Upper lobe of left lung (tissue), 6 donors: ENCODE data around the gene ANKMY2. TPM values are rescaled to one million over a fixed set of nuclear protein-coding genes. Genes with fewer than 3 reads are reported as not detected.
A peak's percentile ranks its signal among the peaks of the same experiment; 100 is the strongest.

Experiments used
- ATAC-seq, 2 donors: fragments of 200-7000 bp; cut with Tn5 transposase; one replicate each; pipeline ENCODE4 v1.9.1; 2022; ENCODE audit warnings: mild to moderate bottlenecking in 2 of 2, moderate library complexity in 2 of 2; ENCODE audit not compliant: low FRiP score in 2 of 2
- DNase-seq, 2 donors: peaks; one replicate each; pipeline ENCODE4 v3.0.0-alpha.2; 2019 to 2020
- H3K27ac ChIP-seq, 4 donors: fragments of 200-600 bp; sonication (generic); one replicate each; pipeline ENCODE4 v1.5.1; 2016 to 2019
- H3K27me3 ChIP-seq, 4 donors: fragments of 200-600 bp; sonication (generic); one replicate each; pipeline ENCODE4 v1.5.1; 2017 to 2019
- H3K36me3 ChIP-seq, 4 donors: fragments of 200-600 bp; sonication (generic); one replicate each; pipeline ENCODE4 v1.5.1; 2016 to 2019
- H3K4me1 ChIP-seq, 4 donors: fragments of 200-600 bp; sonication (generic); one replicate each; pipeline ENCODE4 v1.5.1; 2018 to 2019
- H3K4me3 ChIP-seq, 4 donors: fragments of 200-600 bp; sonication (generic); one replicate each; pipeline ENCODE4 v1.5.1; 2017 to 2019; ENCODE audit warnings: mild to moderate bottlenecking in 2 of 4, moderate library complexity in 1 of 4
- H3K9me3 ChIP-seq, 4 donors: fragments of 200-600 bp; sonication (generic); one replicate each; pipeline ENCODE4 v1.5.1; 2018 to 2019
- CTCF ChIP-seq, 6 experiments: fragments of 450-650 bp in 4 of 6; fragments of 200-600 bp in 2 of 6; sonication (generic) in 2 of 6; IDR thresholded peaks; one replicate each; pipeline ENCODE4 v1.5.1; 2016 to 2019; ENCODE audit warnings: antibody characterized with exemption in 6 of 6
- EP300 ChIP-seq, 4 donors: sonication (generic); formaldehyde crosslinking; IDR thresholded peaks; one replicate each; pipeline ENCODE4 v1.5.1; 2017; ENCODE audit warnings: antibody characterized with exemption in 4 of 4, control low read depth in 2 of 4
- POLR2A ChIP-seq, 4 donors: fragments of 450-650 bp; IDR thresholded peaks; one replicate each; pipeline ENCODE4 v1.5.1; 2016 to 2017; ENCODE audit warnings: antibody characterized with exemption in 4 of 4, mild to moderate bottlenecking in 2 of 4
- POLR2AphosphoS5 ChIP-seq, 2 donors: sonication (generic); formaldehyde crosslinking; IDR thresholded peaks; one replicate each; pipeline ENCODE4 v1.5.1; 2017; ENCODE audit warnings: antibody characterized with exemption in 2 of 2
- WGBS, 2 donors: methylation state at CpG; one replicate each; pipeline ENCODE4 v1.1.5; 2017 to 2018; 5-methylcytosine and 5-hydroxymethylcytosine counted together
- total RNA-seq, 6 donors: library from RNA; depleted of rRNA in 4 of 6; stranded (reverse); fragments of >200 nt in 4 of 6; gene quantifications; one replicate each; pipeline versions ENCODE4 v1.1.0 to v1.2.1, GENCODE V29; 2016 to 2021
- donor health status: DM: no; HTN: no; CAD: no; lungs with moderate emphysema.
- donor health status: DM: no; HTN: yes; CAD: no; lungs with severe emphysema.

Gene ANKMY2
- total RNA-seq, 6 donors from 2014 or later: 5.8 to 16.3 (median 12.7) TPM

- 80 to 83% methylated on average over 5 of the region's 5 CpGs for WGBS, 2 donors
- H3K4me1 ChIP-seq: peaks cover 0 to 12% (median 6%) of the 10 kb centered on the region in 4 donors
- no peak for DNase-seq
- H3K27ac ChIP-seq: peak overlapping the region in 1 of 4 donors; percentile 10
- no peak overlapping the region for H3K4me3 ChIP-seq
- ATAC-seq: peak in 1 of 2 donors; percentile 40
- H3K27me3 ChIP-seq: no peaks in the 10 kb centered on the region
- no peak for TF ChIP-seq POLR2A (IDR thresholded peaks at IDR 0.05)
- H3K36me3 ChIP-seq: no peaks in the 10 kb centered on the region
- no peaks in the 10 kb centered on the region for H3K9me3 ChIP-seq
Observed at GRCh38 chr7:16637379-16637778, 8.2 kb downstream of the ANKMY2 start.

- peak overlapping the region in 1 of 4 donors; percentile 10 for H3K27ac ChIP-seq
- peaks cover 0 to 12% (median 6%) of the 10 kb centered on the region in 4 donors for H3K4me1 ChIP-seq
- TF ChIP-seq POLR2AphosphoS5 (IDR thresholded peaks at IDR 0.05) (no peak), POLR2A (IDR thresholded peaks at IDR 0.05) (no peak)
- 51 to 63% methylated on average over 1 of the region's 1 CpG for WGBS, 2 donors
- ATAC-seq (no peak), DNase-seq (no peak)
- no peaks in the 10 kb centered on the region for H3K36me3 ChIP-seq
- no peaks in the 10 kb centered on the region for H3K27me3 ChIP-seq
- H3K9me3 ChIP-seq: no peaks in the 10 kb centered on the region
- no peak overlapping the region for H3K4me3 ChIP-seq
Observed at GRCh38 chr7:16636555-16637101, 8.9 kb downstream of the ANKMY2 start.

GRCh38 chr7:16634271-16634738 is 11.2 kb downstream of the ANKMY2 start:
- Histone ChIP-seq H3K27ac (peak overlapping the region in 2 of 4 donors; percentile 24 to 30), H3K27me3 (no peaks in the 10 kb centered on the region), H3K4me1 (peaks cover 0 to 12% (median 6%) of the 10 kb centered on the region in 4 donors), H3K9me3 (no peaks in the 10 kb centered on the region), H3K4me3 (no peak overlapping the region), H3K36me3 (no peaks in the 10 kb centered on the region)
- TF ChIP-seq CTCF (IDR thresholded peaks at IDR 0.05) (no peak), POLR2AphosphoS5 (IDR thresholded peaks at IDR 0.05) (no peak), POLR2A (IDR thresholded peaks at IDR 0.05) (no peak), EP300 (IDR thresholded peaks at IDR 0.05) (no peak)
- 54 to 76% methylated on average over 4 of the region's 4 CpGs for WGBS, 2 donors
- DNase-seq: peak in 1 of 2 donors; percentile 60
- ATAC-seq: peak; percentile 46 to 60

- H3K4me1 ChIP-seq: peaks cover 0 to 12% (median 6%) of the 10 kb centered on the region in 4 donors
- ATAC-seq (no peak), DNase-seq (no peak)
- H3K4me3 ChIP-seq: no peak overlapping the region
- no peaks in the 10 kb centered on the region for H3K27me3 ChIP-seq
- no peaks in the 10 kb centered on the region for H3K9me3 ChIP-seq
- no peak overlapping the region for H3K27ac ChIP-seq
- WGBS, 2 donors: 81 to 100% methylated on average over 1 of the region's 1 CpG
- H3K36me3 ChIP-seq: peaks cover 0 to 5% (median 0%) of the 10 kb centered on the region in 4 donors
- TF ChIP-seq POLR2AphosphoS5 (IDR thresholded peaks at IDR 0.05) (no peak), POLR2A (IDR thresholded peaks at IDR 0.05) (no peak), EP300 (IDR thresholded peaks at IDR 0.05) (no peak), CTCF (IDR thresholded peaks at IDR 0.05) (no peak)
Observed at GRCh38 chr7:16630654-16631053, 14.9 kb downstream of the ANKMY2 start.

DNA sequence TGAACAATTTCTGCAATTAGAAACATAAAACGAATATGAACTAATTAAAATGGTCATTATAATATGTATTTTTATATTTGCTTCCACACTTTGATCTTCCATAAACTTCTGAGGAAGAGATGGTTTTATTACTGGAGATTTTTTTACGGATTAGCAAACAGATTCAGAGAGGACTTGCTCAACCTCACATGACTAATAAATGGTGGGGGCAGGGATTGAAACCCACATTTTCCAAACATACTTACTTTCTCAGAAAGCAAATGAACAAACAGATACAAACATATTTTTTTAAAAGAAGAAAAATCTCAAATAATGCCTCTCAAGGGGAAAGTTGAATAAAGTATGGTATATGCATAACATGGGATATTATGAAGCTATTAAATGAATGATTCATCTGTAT is 18.3 kb downstream of the ANKMY2 start:
- Histone ChIP-seq H3K27ac (no peak overlapping the region), H3K4me1 (no peaks in the 10 kb centered on the region), H3K4me3 (no peak overlapping the region), H3K9me3 (no peaks in the 10 kb centered on the region), H3K27me3 (no peaks in the 10 kb centered on the region), H3K36me3 (peaks cover 0 to 27% (median 2%) of the 10 kb centered on the region in 4 donors)
- WGBS, 2 donors: 79 to 92% methylated on average over 2 of the region's 2 CpGs
- ATAC-seq: no peak
- TF ChIP-seq EP300 (IDR thresholded peaks at IDR 0.05) (no peak), POLR2AphosphoS5 (IDR thresholded peaks at IDR 0.05) (no peak), CTCF (IDR thresholded peaks at IDR 0.05) (no peak), POLR2A (IDR thresholded peaks at IDR 0.05) (no peak)
- no peak for DNase-seq

GRCh38 chr7:16626388-16626787 is 19.2 kb downstream of the ANKMY2 start:
- no peak overlapping the region for H3K4me3 ChIP-seq
- ATAC-seq (no peak), DNase-seq (no peak)
- H3K27me3 ChIP-seq: no peaks in the 10 kb centered on the region
- H3K9me3 ChIP-seq: no peaks in the 10 kb centered on the region
- 45 to 89% methylated on average over 2 of the region's 2 CpGs for WGBS, 2 donors
- no peaks in the 10 kb centered on the region for H3K4me1 ChIP-seq
- H3K36me3 ChIP-seq: peaks cover 0 to 32% (median 2%) of the 10 kb centered on the region in 4 donors
- no peak overlapping the region for H3K27ac ChIP-seq
- TF ChIP-seq EP300 (IDR thresholded peaks at IDR 0.05) (no peak), CTCF (IDR thresholded peaks at IDR 0.05) (no peak), POLR2A (IDR thresholded peaks at IDR 0.05) (no peak), POLR2AphosphoS5 (IDR thresholded peaks at IDR 0.05) (no peak)
